Measurements from ENCODE around the gene IRAK3. TPM values are rescaled to one million over a fixed set of nuclear protein-coding genes. Genes with fewer than 3 reads are reported as not detected.
"Not testable (repeated sequence)": the region's sequence is repeated elsewhere in the genome, so short reads cannot be mapped to it uniquely, and the experiment has no call there.

IRAK3 gene
- polyA plus RNA-seq, 6 donors from 2014 or later = 1.7 to 7.3 (median 2.1) TPM; not detected in 1

DNA sequence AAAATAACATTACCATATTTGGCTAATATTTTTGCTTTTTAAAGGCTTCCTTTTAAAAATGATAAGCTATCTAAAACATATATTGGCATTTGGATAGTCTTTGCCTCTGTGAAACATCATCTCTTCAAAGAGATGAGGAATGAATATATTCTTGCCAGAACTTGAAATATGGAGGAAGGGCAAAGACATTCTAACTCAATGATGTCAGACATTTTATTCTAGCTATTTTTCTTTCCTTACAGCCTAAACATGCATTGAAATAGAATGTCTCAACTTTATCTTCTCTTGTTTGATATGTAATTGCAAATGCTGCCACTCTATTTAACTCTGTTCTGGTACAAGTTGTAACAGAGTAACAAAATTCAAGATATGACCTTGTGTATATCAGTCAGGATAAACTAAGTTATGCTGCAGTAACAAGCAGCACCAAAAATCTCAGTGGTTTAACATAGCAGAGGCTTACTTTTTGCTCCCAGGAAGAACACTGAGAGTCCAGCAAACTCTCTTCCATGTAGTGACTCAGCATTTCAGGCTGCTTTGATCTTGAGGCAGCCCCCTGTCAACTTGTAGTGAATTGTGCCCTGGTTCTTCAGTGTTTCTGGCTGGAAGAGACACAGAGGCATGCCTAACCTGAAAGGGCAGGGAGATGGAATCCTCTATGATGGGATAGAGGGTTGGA is 11.0 kb downstream of the IRAK3 start:
- H3K9me3 Mint-ChIP-seq = peaks cover 0 to 6% (median 0%) of the 10 kb centered on the region in 7 donors
- no peak overlapping the region for H3K4me3 Mint-ChIP-seq
- DNase-seq (no peak), ATAC-seq (ENCODE audit: low read depth in 2 of 2) (no peak)
- H3K27me3 Mint-ChIP-seq = no peaks in the 10 kb centered on the region
- H3K4me1 Mint-ChIP-seq = peaks cover 14 to 32% (median 20%) of the 10 kb centered on the region in 3 donors
- H3K27ac Mint-ChIP-seq = no peak overlapping the region
- no peaks in the 10 kb centered on the region for H3K36me3 Mint-ChIP-seq

DNA sequence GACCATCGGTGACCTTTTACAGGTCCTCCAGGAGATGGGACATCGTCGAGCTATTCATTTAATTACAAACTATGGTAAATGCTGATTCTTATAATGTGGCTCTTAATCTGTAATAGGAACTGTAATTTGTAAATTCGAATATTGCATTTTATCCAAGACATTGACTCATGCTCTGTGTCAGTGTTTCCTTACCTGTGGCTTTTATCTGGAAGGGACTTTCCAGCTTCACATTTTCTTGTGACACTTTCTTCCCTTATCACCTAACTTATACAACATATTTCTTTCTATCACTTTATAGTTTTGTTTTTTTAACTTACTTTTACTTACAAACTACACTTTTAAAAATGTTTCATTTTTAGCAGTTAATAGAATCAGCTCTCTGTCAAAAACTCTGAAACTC is 14.8 kb downstream of the IRAK3 start:
- Mint-ChIP-seq H3K4me1 (peaks cover 0 to 7% (median 6%) of the 10 kb centered on the region in 3 donors), H3K36me3 (no peaks in the 10 kb centered on the region), H3K27me3 (no peaks in the 10 kb centered on the region), H3K27ac (peak overlapping the region in 2 of 6 donors; percentile 2 to 15), H3K4me3 (no peak overlapping the region), H3K9me3 (peaks cover 0 to 6% (median 1%) of the 10 kb centered on the region in 7 donors)
- no peak for DNase-seq
- ATAC-seq (ENCODE audit: low read depth in 2 of 2) = no peak

DNA sequence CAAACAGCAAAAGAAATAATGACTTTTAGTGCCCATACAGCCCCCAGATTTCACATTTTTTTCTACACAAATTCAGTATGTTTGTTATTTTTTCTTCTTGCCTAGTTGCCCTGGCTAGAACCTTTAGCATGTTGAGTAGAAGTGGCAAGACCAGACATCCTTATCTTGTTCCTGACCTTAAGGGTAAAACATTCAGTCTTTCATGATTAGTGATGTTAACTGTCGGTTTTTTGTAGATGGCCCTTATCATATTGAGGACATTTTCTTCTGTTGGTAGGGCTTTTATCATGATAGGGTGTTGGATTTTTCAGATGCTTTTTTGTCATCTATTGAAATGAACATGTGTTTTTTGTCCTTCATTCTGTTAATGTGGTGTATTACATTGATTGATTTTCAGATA is 17.1 kb downstream of the IRAK3 start:
- Mint-ChIP-seq H3K27me3 (no peaks in the 10 kb centered on the region), H3K4me3 (no peak overlapping the region), H3K27ac (no peak overlapping the region), H3K4me1 (peaks cover 4 to 11% (median 7%) of the 10 kb centered on the region in 3 donors), H3K9me3 (peaks cover 0 to 2% (median 0%) of the 10 kb centered on the region in 7 donors), H3K36me3 (no peaks in the 10 kb centered on the region)
- no peak for DNase-seq
- ATAC-seq (ENCODE audit: low read depth in 2 of 2) = no peak

DNA sequence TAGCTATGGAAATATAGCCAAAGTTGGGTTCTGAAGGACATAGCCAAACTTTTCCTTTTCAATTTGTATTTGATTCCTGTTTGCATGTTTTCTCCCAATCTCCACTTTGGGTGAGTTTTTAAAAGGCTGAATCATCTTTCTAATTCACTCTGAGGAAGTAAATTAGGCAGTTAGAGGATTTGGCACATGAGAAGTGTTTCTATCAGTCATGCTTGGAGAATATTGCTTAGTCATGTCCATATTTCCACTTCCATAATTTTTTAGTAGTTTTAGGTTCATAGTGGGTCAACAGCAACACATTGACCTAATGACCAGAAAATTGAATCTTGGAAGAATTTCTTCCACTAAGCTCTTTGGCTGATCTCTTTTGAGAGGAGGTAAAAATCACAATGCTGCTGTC is 21.8 kb downstream of the IRAK3 start:
- H3K27ac Mint-ChIP-seq = peak overlapping the region in 1 of 6 donors; percentile 12
- no peak overlapping the region for H3K4me3 Mint-ChIP-seq
- peaks cover 18 to 20% (median 19%) of the 10 kb centered on the region in 3 donors for H3K4me1 Mint-ChIP-seq
- ATAC-seq (ENCODE audit: low read depth in 2 of 2) = no peak
- no peak for DNase-seq
- H3K9me3 Mint-ChIP-seq = peaks cover 0 to 4% (median 2%) of the 10 kb centered on the region in 7 donors
- no peaks in the 10 kb centered on the region for H3K27me3 Mint-ChIP-seq
- peaks cover 7 to 16% of the 10 kb centered on the region in 2 donors for H3K36me3 Mint-ChIP-seq

DNA sequence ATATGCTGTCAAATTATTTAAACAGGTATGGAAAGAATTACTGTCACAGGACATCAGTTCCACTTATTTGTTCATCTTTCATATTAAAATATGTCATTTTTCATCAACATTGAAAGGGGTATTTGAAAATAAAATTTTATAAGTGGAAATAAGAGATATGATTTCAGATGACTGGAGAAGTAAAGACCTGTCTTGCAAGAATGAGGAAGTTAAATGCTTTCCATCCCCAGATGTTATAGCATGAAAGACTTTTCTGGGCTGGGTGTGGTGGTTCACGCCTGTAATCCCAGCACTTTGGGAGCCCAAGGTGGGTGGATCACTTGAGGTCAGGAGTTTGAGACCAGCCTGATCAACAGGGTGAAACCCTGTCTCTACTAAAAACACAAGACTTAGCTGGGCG is 22.6 kb downstream of the IRAK3 start:
- H3K27me3 Mint-ChIP-seq, H3K9me3 Mint-ChIP-seq, DNase-seq: not testable (repeated sequence)
- Mint-ChIP-seq H3K27ac (peak overlapping the region in 2 of 6 donors; percentile 12 to 16), H3K36me3 (peaks cover 11 to 16% of the 10 kb centered on the region in 2 donors), H3K4me1 (peaks cover 20 to 23% (median 23%) of the 10 kb centered on the region in 3 donors), H3K4me3 (peak overlapping the region in 1 of 8 donors; percentile 41)
- peak in 1 of 2 donors; percentile 60 for ATAC-seq (ENCODE audit: low read depth in 2 of 2)

DNA sequence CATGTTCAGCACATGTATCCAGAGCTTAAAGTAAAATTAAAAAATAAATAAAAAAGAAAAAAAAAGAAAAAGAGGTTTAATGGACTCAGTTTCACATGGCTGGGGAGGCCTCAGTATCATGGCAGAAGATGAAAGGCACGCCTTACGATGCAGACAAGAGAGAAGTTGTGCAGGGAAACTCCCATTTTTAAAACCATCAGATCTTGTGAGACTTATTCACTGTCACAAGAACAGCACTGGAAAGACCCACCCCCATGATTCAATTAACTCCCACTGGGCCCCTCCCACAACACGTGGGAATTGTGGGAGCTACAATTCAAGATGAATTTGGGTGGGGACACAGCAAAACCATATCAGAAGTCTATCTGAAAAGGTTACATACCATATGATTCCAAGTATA is 24.0 kb downstream of the IRAK3 start:
- not testable (repeated sequence) for DNase-seq; H3K9me3 Mint-ChIP-seq; ATAC-seq (ENCODE audit: low read depth in 2 of 2); H3K27ac Mint-ChIP-seq; H3K27me3 Mint-ChIP-seq
- Mint-ChIP-seq H3K4me3 (peak overlapping the region in 1 of 8 donors; percentile 12), H3K4me1 (peaks cover 34 to 38% (median 36%) of the 10 kb centered on the region in 3 donors), H3K36me3 (peaks cover 11 to 16% of the 10 kb centered on the region in 2 donors)

DNA sequence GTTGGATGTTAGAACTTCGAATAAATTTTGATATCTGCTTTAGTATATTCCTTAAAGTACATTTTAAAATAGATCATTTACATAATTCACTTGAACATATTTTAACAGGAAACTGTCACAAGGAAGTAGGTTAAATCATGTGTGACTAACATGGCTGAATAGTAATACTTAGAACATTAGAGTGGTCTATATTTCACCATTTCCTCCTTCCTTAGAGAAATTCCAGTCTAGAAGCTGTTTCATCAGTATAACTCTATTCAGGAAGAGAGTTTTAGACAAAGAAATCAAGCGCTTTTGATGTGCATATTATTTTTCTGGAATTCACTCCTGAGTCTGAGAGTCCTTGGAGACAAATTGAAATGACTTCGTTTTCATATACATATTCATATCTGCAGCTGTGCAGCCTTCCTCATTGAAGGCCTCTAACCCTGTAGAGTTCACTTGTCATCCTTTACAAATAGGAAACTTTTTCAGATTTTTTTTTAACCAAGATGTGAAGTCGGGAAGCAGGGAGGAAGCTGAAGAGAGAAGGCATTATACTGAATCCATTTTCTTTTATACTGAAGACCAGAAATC is 28.4 kb downstream of the IRAK3 start:
- peak overlapping the region; percentile 42 to 98 (median 86) for H3K27ac Mint-ChIP-seq
- peak overlapping the region; percentile 2 to 72 (median 56) for H3K4me3 Mint-ChIP-seq
- ATAC-seq (ENCODE audit: low read depth in 2 of 2) (peak; percentile 86 to 92), DNase-seq (peak; percentile 25)
- H3K9me3 Mint-ChIP-seq = peaks cover 0 to 7% (median 0%) of the 10 kb centered on the region in 7 donors
- no peaks in the 10 kb centered on the region for H3K27me3 Mint-ChIP-seq
- peaks cover 6 to 10% of the 10 kb centered on the region in 2 donors for H3K36me3 Mint-ChIP-seq
- H3K4me1 Mint-ChIP-seq = peaks cover 22 to 32% (median 25%) of the 10 kb centered on the region in 3 donors

DNA sequence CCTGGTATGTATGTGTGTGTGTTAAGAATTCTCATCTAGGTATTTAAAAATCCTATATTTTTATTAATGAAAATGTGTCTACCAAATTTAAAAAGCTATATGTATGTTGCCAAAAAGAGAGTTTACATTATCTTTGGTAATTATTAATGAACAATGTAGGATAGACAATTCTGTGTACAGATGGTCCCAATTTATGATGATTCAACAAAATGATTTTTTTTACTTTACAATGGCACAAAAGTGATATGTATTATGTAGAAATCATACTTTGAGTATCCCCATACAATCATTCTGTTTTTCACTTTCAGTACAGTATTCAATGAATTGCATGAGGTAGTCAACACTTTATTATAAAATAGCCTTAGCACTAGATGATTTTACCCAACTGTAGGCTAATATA is 39.4 kb downstream of the IRAK3 start:
- no peak for ATAC-seq (ENCODE audit: low read depth in 2 of 2)
- H3K27ac Mint-ChIP-seq = no peak overlapping the region
- no peak overlapping the region for H3K4me3 Mint-ChIP-seq
- no peaks in the 10 kb centered on the region for H3K36me3 Mint-ChIP-seq
- no peaks in the 10 kb centered on the region for H3K27me3 Mint-ChIP-seq
- no peak for DNase-seq
- peaks cover 0 to 3% (median 0%) of the 10 kb centered on the region in 3 donors for H3K4me1 Mint-ChIP-seq
- H3K9me3 Mint-ChIP-seq = no peaks in the 10 kb centered on the region

DNA sequence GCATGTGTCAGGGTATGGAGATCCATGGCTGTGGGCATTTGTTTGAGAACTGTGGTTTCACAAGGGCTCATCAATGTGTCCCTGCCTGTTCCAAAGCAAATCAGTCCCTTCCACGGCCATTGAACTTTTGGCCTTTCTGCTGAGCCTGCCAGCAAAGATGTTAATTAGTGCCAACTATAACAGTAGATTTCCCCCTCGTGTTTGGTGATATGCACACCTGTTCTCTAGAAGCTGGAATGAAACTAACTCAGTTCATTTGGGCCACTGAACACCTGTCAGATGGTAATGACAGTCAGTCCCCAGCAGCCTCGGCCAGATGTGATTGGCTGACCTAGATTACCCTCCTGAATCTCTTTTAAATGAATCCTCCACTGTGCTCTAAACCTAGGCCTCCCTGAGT is 43.2 kb downstream of the IRAK3 start:
- Mint-ChIP-seq H3K4me3 (no peak overlapping the region), H3K27ac (peak overlapping the region in 2 of 6 donors; percentile 43 to 66), H3K4me1 (peaks cover 16 to 26% (median 20%) of the 10 kb centered on the region in 3 donors), H3K27me3 (no peaks in the 10 kb centered on the region), H3K9me3 (no peaks in the 10 kb centered on the region), H3K36me3 (no peaks in the 10 kb centered on the region)
- ATAC-seq (ENCODE audit: low read depth in 2 of 2) (no peak), DNase-seq (no peak)

DNA sequence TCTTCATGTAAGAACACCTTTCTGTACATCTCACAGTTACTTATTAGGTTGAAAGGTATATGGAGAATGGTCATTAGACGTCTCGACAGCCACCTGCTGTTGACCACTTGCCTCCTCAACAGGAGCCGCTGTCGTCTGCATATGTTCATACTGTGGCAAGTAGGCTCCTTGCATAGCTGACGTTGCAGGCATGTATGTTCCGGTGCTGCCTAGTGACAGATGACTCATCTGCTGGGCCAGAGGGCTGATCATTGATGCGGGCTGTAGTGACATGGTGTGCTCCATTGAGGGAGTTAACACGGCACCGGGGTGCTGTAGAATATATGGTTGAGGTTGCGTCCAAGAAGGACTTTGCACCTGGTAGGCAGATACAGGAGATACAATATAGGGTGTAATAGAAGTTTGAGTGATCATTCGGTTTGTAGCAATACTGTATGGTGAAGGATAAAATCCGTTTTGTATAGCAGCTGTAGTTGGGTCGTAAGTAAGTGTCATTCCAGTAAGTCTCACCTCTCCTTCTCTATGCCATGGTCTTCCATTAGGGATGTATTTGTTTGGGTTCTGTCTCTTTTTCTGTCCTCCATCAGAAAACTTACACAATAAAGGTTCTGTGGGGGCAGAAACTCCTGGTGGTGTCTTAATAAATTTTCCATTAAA is 45.2 kb downstream of the IRAK3 start:
- peak overlapping the region; percentile 64 to 90 (median 82) for H3K4me3 Mint-ChIP-seq
- peak; percentile 68 to 75 for ATAC-seq (ENCODE audit: low read depth in 2 of 2)

DNA sequence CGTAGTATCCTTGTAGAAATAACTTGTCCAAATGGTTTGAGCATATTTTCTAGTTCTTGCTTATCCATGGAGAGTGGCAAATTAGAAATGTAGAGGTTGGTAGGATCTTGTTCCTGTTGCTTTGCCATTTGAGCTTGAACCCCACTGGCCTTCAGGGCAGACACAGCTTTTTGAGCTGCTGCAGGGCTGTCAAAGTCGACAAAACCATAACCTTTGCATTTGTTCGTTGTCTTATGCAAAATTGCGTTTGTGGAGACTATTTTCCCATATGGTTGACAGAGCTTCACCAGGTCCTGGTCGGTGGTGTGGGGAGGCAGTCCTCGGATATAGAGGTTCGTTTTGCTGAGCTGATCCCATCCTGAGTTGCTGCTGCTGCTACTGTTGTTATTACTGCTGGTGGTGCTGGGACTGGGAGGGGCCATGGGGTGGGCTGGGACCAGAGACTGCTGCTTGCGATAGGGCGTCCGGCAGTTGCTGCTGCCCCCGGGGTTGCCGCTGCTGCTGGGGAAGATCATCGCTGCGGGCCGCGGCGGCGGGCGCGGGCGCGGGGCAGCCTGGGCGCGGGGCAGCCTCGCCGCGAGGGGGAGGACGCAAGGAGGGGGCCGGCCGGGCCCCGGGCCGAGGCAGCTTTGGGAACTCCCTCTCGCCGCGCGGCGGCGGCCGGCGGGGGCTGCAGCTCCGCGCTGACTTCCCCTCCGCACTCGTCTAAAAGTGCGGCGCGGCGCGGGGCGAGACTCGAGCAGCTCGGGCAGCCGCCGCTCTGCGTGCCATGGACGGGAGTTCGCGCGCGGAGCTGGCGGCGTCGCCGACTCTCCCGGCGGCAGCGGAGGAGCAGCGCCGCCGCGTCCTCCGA is 46.0 kb downstream of the IRAK3 start:
- Mint-ChIP-seq H3K4me3 (peak overlapping the region; percentile 64 to 90 (median 82)), H3K27ac (peak overlapping the region; percentile 12 to 75 (median 46)), H3K4me1 (peaks cover 24 to 38% (median 29%) of the 10 kb centered on the region in 3 donors)
- ATAC-seq (ENCODE audit: low read depth in 2 of 2) = peak; percentile 83 to 85
- peak; percentile 65 for DNase-seq
- H3K36me3 Mint-ChIP-seq, H3K27me3 Mint-ChIP-seq, H3K9me3 Mint-ChIP-seq: not testable (repeated sequence)

More for the DNA sequence above, 45.2 kb downstream of the IRAK3 start:
- Mint-ChIP-seq H3K27ac (peak overlapping the region; percentile 60 to 83 (median 72)), H3K4me1 (peaks cover 24 to 38% (median 29%) of the 10 kb centered on the region in 3 donors)
- not testable (repeated sequence) for H3K27me3 Mint-ChIP-seq, H3K9me3 Mint-ChIP-seq, H3K36me3 Mint-ChIP-seq
- peak; percentile 60 for DNase-seq

DNA sequence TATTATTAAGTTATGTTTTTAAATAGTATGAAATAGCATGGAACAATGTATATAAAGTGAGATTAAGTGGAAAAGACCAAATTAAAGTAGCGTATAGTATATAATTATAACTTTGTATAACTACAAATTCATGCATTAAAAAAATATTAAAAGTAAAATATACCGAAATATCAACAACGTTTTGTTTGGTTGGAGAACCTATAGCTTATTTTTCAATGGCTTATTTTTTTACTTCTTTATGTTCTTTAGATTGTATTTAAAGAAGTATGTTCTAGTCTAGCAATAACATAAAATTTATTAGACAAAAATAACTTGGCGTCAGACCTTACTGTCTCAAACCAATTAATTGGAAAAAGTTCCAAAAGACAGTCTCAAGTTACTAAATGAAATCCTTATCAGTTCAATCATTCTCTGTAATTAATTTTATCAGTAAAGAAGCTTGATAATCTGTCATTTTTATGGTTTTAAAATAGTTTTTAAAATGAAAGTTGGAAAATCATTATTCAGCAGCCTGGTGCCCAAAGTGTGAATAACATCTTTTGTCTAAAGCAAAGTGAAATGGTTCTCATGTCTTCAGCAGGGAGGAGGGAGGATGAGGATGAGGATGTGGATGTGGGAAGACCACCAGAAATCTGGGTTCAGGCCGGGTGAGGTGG is 46.7 kb downstream of the IRAK3 start:
- H3K9me3 Mint-ChIP-seq = no peaks in the 10 kb centered on the region
- H3K27me3 Mint-ChIP-seq = no peaks in the 10 kb centered on the region
- H3K4me3 Mint-ChIP-seq = peak overlapping the region; percentile 64 to 87 (median 81)
- H3K4me1 Mint-ChIP-seq = peaks cover 24 to 38% (median 29%) of the 10 kb centered on the region in 3 donors
- peak overlapping the region in 2 of 6 donors; percentile 17 to 75 for H3K27ac Mint-ChIP-seq
- no peak for ATAC-seq (ENCODE audit: low read depth in 2 of 2)
- no peak for DNase-seq
- H3K36me3 Mint-ChIP-seq = no peaks in the 10 kb centered on the region

Measured in naive B cell (primary cell).